GM23248 (cell line): ENCODE data around the gene VCL.

ENCODE experiments used
- EZH2 ChIP-seq: fragments of 200-600 bp; sonication (generic); IDR thresholded peaks from 2 replicates; pipeline ENCODE4 v1.6.1; 2018; ENCODE audit warnings: antibody characterized with exemption, mild to moderate bottlenecking; ENCODE audit not compliant: insufficient read depth, poor library complexity, severe bottlenecking
- EZH2phosphoT487 ChIP-seq: fragments of 200-600 bp; sonication (generic); IDR thresholded peaks from 2 replicates; pipeline ENCODE4 v1.6.1; 2018; ENCODE audit warnings: antibody characterized with exemption, moderate library complexity, mild to moderate bottlenecking, low read depth; ENCODE audit not compliant: insufficient read depth

DNA sequence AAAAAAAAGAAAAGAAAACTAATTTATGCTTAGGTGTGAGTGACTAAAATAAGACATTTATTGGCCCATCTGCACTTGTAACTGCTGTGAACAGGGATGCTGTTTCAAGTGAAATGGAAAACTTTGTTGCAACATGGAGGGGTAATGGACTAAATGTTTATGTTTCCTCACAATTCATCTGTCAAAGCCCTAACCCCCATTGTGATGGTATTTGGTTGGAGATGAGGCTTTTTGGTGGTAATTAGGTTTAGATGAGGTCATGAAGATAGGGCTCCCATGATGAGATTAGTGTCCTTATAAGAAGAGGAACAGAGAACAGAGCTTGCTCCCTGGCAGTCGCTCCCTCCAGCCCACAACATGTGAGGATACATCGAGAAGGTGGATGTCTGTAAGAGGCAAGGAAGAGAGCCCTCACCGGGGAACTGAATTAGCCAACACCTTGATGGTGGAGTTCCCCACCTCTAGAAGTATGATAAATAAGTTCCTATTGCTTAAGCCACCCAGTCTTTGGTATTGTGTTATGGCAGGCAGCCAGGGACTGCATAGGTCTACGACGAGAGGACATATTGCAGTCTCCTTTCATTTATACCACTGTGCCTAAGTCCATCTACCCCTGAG lies 28.6 kb upstream of the VCL start:
- TF ChIP-seq EZH2 (no peak), EZH2phosphoT487 (no peak)
